CD8-positive, alpha-beta memory T cell (primary cell): Measurements from ENCODE around the gene COQ10B. TPM values are rescaled to one million over a fixed set of nuclear protein-coding genes. Genes with fewer than 3 reads are reported as not detected.
"Not testable (repeated sequence)": the region's sequence is repeated elsewhere in the genome, so short reads cannot be mapped to it uniquely, and the experiment has no call there.

Experiments
- CTCF ChIA-PET: fragments of 350-600 bp; sonication (Branson Sonifier 250); formaldehyde crosslinking; loops from one replicate; lab custom pipeline; 2021; ENCODE audit warnings: antibody characterized with exemption; lab: Charles Lee
- POLR2A ChIA-PET: fragments of 350-600 bp; sonication (Branson Sonifier 250); formaldehyde crosslinking; loops from one replicate; lab custom pipeline; 2021; ENCODE audit warnings: antibody characterized with exemption; lab: Charles Lee
- DNase-seq, 5 donors: peaks; one replicate each; pipeline versions ENCODE4 v3.0.0 to v3.0.0-alpha.2; 2020 to 2022; ENCODE audit warnings: mixed read lengths in 1 of 5
- H3K27ac ChIP-seq: one replicate; pipeline ENCODE4 v1.7.0; 2013; ENCODE audit warnings: low read depth, mild to moderate bottlenecking, low read length, moderate library complexity
- H3K27me3 ChIP-seq: 2 replicates; pipeline ENCODE4 v1.7.0; 2013; ENCODE audit warnings: low read length, mild to moderate bottlenecking; ENCODE audit not compliant: insufficient read depth, poor library complexity, severe bottlenecking
- H3K36me3 ChIP-seq: 2 replicates; pipeline ENCODE4 v1.7.0; 2013; ENCODE audit warnings: mild to moderate bottlenecking, low read length, moderate library complexity; ENCODE audit not compliant: insufficient read depth
- H3K4me1 ChIP-seq: 2 replicates; pipeline ENCODE4 v1.7.0; 2013; ENCODE audit warnings: mild to moderate bottlenecking, low read length, moderate library complexity; ENCODE audit not compliant: insufficient read depth
- H3K4me3 ChIP-seq: 2 replicates; pipeline ENCODE4 v1.7.0; 2013; ENCODE audit warnings: mild to moderate bottlenecking, low read length
- H3K9me3 ChIP-seq: 2 replicates; pipeline ENCODE4 v1.7.0; 2013; ENCODE audit warnings: mild to moderate bottlenecking, low read length
- H3K27ac Mint-ChIP-seq, 8 donors: one replicate each; pipeline ENCODE4 v1.8.0; 2020 to 2021; ENCODE audit warnings: mixed read lengths in 8 of 8, mild to moderate bottlenecking in 6 of 8, inconsistent platforms in 3 of 8, moderate library complexity in 3 of 8
- H3K27me3 Mint-ChIP-seq, 2 donors: one replicate each; pipeline ENCODE4 v1.8.0; 2020 to 2021; ENCODE audit warnings: mixed read lengths in 2 of 2, mild to moderate bottlenecking in 1 of 2, moderate library complexity in 1 of 2
- H3K36me3 Mint-ChIP-seq, 3 donors: one replicate each; pipeline ENCODE4 v1.8.0; 2020 to 2021; ENCODE audit warnings: mixed read lengths in 3 of 3, inconsistent platforms in 1 of 3, mild to moderate bottlenecking in 1 of 3
- H3K4me1 Mint-ChIP-seq, 3 donors: one replicate each; pipeline ENCODE4 v1.8.0; 2020 to 2021; ENCODE audit warnings: mixed read lengths in 3 of 3, inconsistent platforms in 1 of 3, mild to moderate bottlenecking in 1 of 3
- H3K4me3 Mint-ChIP-seq, 7 donors: one replicate each; pipeline ENCODE4 v1.8.0; 2020 to 2021; ENCODE audit warnings: mixed read lengths in 7 of 7, mild to moderate bottlenecking in 6 of 7, moderate library complexity in 4 of 7, inconsistent platforms in 2 of 7
- H3K9me3 Mint-ChIP-seq, 5 donors: one replicate each; pipeline ENCODE4 v1.8.0; 2020 to 2022; ENCODE audit warnings: mixed read lengths in 5 of 5, mild to moderate bottlenecking in 3 of 5, moderate library complexity in 2 of 5, inconsistent platforms in 1 of 5
- polyA plus RNA-seq: library from polyadenylated mRNA; unstranded; fragments of 300-500 nt; fragmentation: Illumina TruSeq; gene quantifications from one replicate; pipeline ENCODE4 v1.2.3, GENCODE V29; 2021
- total RNA-seq, 2 experiments: library from RNA; stranded (reverse); gene quantifications; one replicate each; pipeline ENCODE4 v1.2.3, GENCODE V29; 2021

COQ10B gene
- total and polyA plus RNA-seq, 3 experiments from 2014 or later = 23.4 to 42.6 (median 23.7) TPM

DNA sequence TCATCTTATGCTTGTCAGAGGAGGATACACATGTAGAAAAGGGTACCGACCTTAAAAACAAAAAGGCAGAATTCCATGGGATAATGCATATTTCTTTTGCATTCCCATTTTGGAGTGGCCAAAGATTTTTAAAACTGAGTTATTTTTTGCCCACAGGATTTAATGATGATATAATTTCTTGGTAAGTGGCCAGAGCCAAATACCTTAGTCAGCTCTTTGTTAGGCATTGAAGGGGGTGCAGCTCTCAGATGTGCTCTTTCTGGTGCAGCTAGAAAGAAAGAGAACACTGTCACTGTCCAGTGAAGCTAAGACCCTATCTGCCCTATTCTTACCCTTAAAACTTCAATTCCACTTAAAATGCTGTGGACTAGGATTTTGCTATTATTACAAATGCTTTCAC lies 10.8 kb downstream of the COQ10B start:
- DNase-seq = no peak
- H3K9me3 ChIP-seq = no peaks in the 10 kb centered on the region
- Mint-ChIP-seq H3K36me3 (peaks cover 6 to 76% (median 18%) of the 10 kb centered on the region in 3 donors), H3K27ac (peak overlapping the region in 2 of 8 donors; percentile 37 to 58), H3K4me1 (peaks cover 15 to 32% (median 23%) of the 10 kb centered on the region in 3 donors), H3K27me3 (no peaks in the 10 kb centered on the region), H3K4me3 (no peak overlapping the region), H3K9me3 (no peaks in the 10 kb centered on the region)
- ChIA-PET POLR2A (interaction anchor here (0.6 to 0.8 kb wide), 2 partner anchors 11 to 25 kb away, joined by 3 read pairs; no protein-coding TSS in a partner anchor), CTCF (no interaction called here)
- H3K27me3 ChIP-seq = no peaks in the 10 kb centered on the region
- no peak overlapping the region for H3K27ac ChIP-seq
- peaks cover 35% of the 10 kb centered on the region for H3K36me3 ChIP-seq
- H3K4me3 ChIP-seq = no peak overlapping the region
- peaks cover 10% of the 10 kb centered on the region for H3K4me1 ChIP-seq

DNA sequence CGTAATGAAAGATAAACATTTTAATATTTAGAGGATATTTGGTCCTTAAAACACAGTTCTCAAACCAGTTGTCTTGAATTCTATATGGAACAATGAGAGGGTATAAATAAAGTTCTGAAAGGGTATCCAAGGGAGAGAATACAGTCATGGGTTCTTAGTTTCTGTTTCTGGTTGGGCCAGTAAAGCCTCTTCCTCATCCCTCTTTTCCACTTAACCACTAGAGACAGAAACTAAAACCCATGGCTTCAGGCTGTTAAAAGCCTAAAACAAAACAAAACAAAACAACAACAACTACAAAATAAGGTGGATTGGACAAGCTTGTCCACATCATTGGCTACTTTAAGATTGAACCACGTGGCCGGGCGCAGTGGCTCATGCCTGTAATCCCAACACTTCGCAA lies 18.8 kb downstream of the COQ10B start:
- Histone ChIP-seq H3K27me3 (no peaks in the 10 kb centered on the region), H3K9me3 (no peaks in the 10 kb centered on the region), H3K4me1 (no peaks in the 10 kb centered on the region), H3K4me3 (no peak overlapping the region), H3K36me3 (peaks cover 47% of the 10 kb centered on the region), H3K27ac (no peak overlapping the region)
- no peak for DNase-seq
- Mint-ChIP-seq H3K36me3 (peaks cover 0 to 83% (median 13%) of the 10 kb centered on the region in 3 donors), H3K4me1 (peaks cover 1 to 5% (median 4%) of the 10 kb centered on the region in 3 donors), H3K27ac (peak overlapping the region in 2 of 8 donors; percentile 43 to 79), H3K4me3 (no peak overlapping the region), H3K27me3 (no peaks in the 10 kb centered on the region), H3K9me3 (no peaks in the 10 kb centered on the region)
- ChIA-PET CTCF (no interaction called here), POLR2A (no interaction called here)

GRCh38 chr2:197477797-197478196 lies 24.4 kb downstream of the COQ10B start:
- Mint-ChIP-seq H3K27me3 (no peaks in the 10 kb centered on the region), H3K4me1 (peaks cover 0 to 2% (median under 1%) of the 10 kb centered on the region in 3 donors), H3K27ac (peak overlapping the region in 3 of 8 donors; percentile 38 to 91 (median 52)), H3K4me3 (no peak overlapping the region), H3K36me3 (peaks cover 26 to 72% (median 31%) of the 10 kb centered on the region in 3 donors), H3K9me3 (no peaks in the 10 kb centered on the region)
- Histone ChIP-seq H3K27me3 (no peaks in the 10 kb centered on the region), H3K4me3 (no peak overlapping the region), H3K36me3 (peaks cover 41% of the 10 kb centered on the region), H3K9me3 (no peaks in the 10 kb centered on the region), H3K4me1 (no peaks in the 10 kb centered on the region), H3K27ac (no peak overlapping the region)
- ChIA-PET CTCF (no interaction called here), POLR2A (no interaction called here)
- DNase-seq = no peak

DNA sequence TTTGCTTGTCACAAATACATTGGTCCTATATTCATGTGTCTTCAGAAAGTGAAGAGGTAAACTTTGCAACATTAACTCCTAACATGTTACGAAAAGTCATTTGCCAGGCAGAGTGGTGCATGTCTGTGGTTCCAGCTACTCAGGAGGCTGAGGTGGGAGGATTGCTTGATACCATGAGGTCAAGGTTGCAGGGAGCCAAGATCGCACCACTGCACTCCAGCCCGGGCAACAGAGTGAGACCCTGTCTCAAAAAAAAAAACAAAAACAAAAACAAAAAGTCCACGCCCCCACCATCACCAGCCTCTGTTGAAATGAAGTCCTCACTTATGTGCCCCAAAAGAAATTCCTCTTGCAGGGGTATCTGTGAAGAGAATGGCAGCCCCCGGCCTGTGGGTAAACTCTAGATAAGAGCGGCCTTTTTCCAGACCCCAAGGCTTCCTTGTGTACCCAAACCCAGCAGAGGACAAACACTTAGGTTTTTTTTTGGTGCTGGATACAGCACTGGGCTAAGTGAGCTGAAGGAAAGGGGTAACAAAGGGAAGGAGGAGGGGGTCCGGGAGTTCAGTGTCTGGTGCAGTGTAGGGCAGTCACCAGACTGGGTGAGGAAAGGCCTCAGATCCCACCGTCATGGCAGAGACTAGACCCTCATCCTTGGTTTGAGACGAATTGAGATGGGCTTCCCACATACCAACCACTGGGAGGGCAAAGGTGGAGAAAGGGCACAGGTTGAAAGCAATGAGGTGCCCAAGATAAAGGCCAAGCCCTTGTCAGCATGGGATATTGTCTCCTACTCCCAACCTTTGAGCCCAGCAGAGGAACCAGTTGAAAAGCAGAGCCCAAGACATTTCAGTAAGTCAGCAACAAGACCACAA lies 27.0 kb downstream of the COQ10B start:
- ChIA-PET POLR2A (no interaction called here), CTCF (no interaction called here)
- Mint-ChIP-seq H3K4me1 (peaks cover 0 to 2% (median 0%) of the 10 kb centered on the region in 3 donors), H3K27me3 (no peaks in the 10 kb centered on the region), H3K9me3 (peaks cover 0 to 16% (median 8%) of the 10 kb centered on the region in 5 donors), H3K4me3 (peak overlapping the region in 1 of 7 donors; percentile 58), H3K27ac (peak overlapping the region in 3 of 8 donors; percentile 3 to 71 (median 30)), H3K36me3 (peaks cover 22 to 65% (median 46%) of the 10 kb centered on the region in 3 donors)
- H3K4me3 ChIP-seq = no peak overlapping the region
- no peaks in the 10 kb centered on the region for H3K4me1 ChIP-seq
- DNase-seq = no peak
- peaks cover 24% of the 10 kb centered on the region for H3K36me3 ChIP-seq
- H3K27me3 ChIP-seq = no peaks in the 10 kb centered on the region
- no peaks in the 10 kb centered on the region for H3K9me3 ChIP-seq
- H3K27ac ChIP-seq = no peak overlapping the region

GRCh38 chr2:197484248-197484647 lies 30.9 kb downstream of the COQ10B start:
- not testable (repeated sequence) for H3K27me3 Mint-ChIP-seq, DNase-seq, H3K27me3 ChIP-seq, H3K4me3 ChIP-seq, H3K4me1 Mint-ChIP-seq, H3K9me3 ChIP-seq, H3K27ac ChIP-seq, H3K4me1 ChIP-seq, H3K4me3 Mint-ChIP-seq
- Mint-ChIP-seq H3K9me3 (peaks cover 0 to 16% (median 8%) of the 10 kb centered on the region in 5 donors), H3K27ac (peak overlapping the region in 1 of 8 donors; percentile 74), H3K36me3 (peaks cover 22 to 73% (median 42%) of the 10 kb centered on the region in 3 donors)
- POLR2A ChIA-PET = interaction anchor here (0.6 to 1.3 kb wide), 4 partner anchors 14 to 409 kb away, joined by 4 to 12 read pairs (median 4); partner anchors contain the start of gene HSPD1
- CTCF ChIA-PET = interaction anchor here (0.7 to 1.5 kb wide), 2 partner anchors 8 to 31 kb away, joined by 3 to 5 read pairs; partner anchors contain the start of gene COQ10B
- peaks cover 18% of the 10 kb centered on the region for H3K36me3 ChIP-seq

- peaks cover 0 to under 1% (median 0%) of the 10 kb centered on the region in 3 donors for H3K4me1 Mint-ChIP-seq
- H3K9me3 Mint-ChIP-seq = peaks cover 0 to 16% (median 8%) of the 10 kb centered on the region in 5 donors
- H3K4me3 Mint-ChIP-seq = no peak overlapping the region
- Histone ChIP-seq H3K36me3 (peaks cover 28% of the 10 kb centered on the region), H3K4me1 (no peaks in the 10 kb centered on the region), H3K4me3 (no peak overlapping the region), H3K27ac (no peak overlapping the region), H3K9me3 (no peaks in the 10 kb centered on the region), H3K27me3 (no peaks in the 10 kb centered on the region)
- peak overlapping the region in 6 of 8 donors; percentile 9 to 68 (median 48) for H3K27ac Mint-ChIP-seq
- peaks cover 21 to 77% (median 30%) of the 10 kb centered on the region in 3 donors for H3K36me3 Mint-ChIP-seq
- no peak for DNase-seq
- no peaks in the 10 kb centered on the region for H3K27me3 Mint-ChIP-seq
- ChIA-PET POLR2A (no interaction called here), CTCF (no interaction called here)
Observed at GRCh38 chr2:197486175-197486574, 32.8 kb downstream of the COQ10B start.

DNA sequence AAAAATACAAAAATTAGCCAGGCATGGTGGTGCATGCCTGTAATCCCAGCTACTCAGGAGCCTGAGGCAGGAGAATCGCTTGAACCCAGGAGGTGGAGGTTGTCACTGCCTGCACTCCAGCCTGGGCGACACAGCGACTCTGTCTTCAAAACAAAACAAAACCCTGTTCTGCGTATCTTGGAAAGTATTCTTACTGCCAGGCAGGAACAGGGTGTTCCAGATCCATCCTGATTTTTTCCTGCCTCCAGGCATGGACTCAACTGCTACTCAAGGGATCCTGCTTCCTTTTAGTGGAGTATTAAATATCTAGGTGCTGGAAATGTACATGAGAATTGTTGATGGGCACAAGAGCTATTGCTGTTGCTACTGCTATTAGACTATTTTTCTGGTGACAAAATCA lies 34.0 kb downstream of the COQ10B start:
- Histone ChIP-seq H3K36me3 (peaks cover 36% of the 10 kb centered on the region), H3K9me3 (no peaks in the 10 kb centered on the region), H3K27me3 (no peaks in the 10 kb centered on the region), H3K4me3 (no peak overlapping the region), H3K4me1 (no peaks in the 10 kb centered on the region), H3K27ac (no peak overlapping the region)
- H3K4me1 Mint-ChIP-seq = peaks cover 0 to 4% (median 0%) of the 10 kb centered on the region in 3 donors
- H3K9me3 Mint-ChIP-seq = peaks cover 0 to 16% (median 8%) of the 10 kb centered on the region in 5 donors
- ChIA-PET CTCF (no interaction called here), POLR2A (no interaction called here)
- H3K27ac Mint-ChIP-seq = peak overlapping the region in 1 of 8 donors; percentile 73
- no peak overlapping the region for H3K4me3 Mint-ChIP-seq
- no peaks in the 10 kb centered on the region for H3K27me3 Mint-ChIP-seq
- H3K36me3 Mint-ChIP-seq = peaks cover 24 to 78% (median 24%) of the 10 kb centered on the region in 3 donors
- no peak for DNase-seq
